Measurements from ENCODE around the gene FBL.
A peak's percentile ranks its signal among the peaks of the same experiment; 100 is the strongest.

The FBL gene

GRCh38 chr19:39818626-39819097 is 27.5 kb downstream of the FBL start:
- Histone ChIP-seq H3K79me1 (ENCODE audit: low read length) (no peaks in the 10 kb centered on the region), H4K12ac (ENCODE audit: low read depth, low read length) (no peak overlapping the region), H2AFZ (ENCODE audit: insufficient read depth, low read length, poor library complexity) (no peak overlapping the region), H3K27me3 (ENCODE audit: insufficient read depth, low read length) (no peaks in the 10 kb centered on the region), H3K14ac (ENCODE audit: low read length) (no peak overlapping the region), H3K79me2 (ENCODE audit: control insufficient read depth, insufficient read depth, low read length, poor library complexity) (no peaks in the 10 kb centered on the region), H3K4me3 (ENCODE audit: low read depth, low read length) (no peak overlapping the region), H3K23ac (ENCODE audit: low read length) (no peak overlapping the region), H2BK120ac (ENCODE audit: insufficient read depth, low read length, poor library complexity) (no peak overlapping the region), H3K27ac (ENCODE audit: low read depth, low read length) (no peak overlapping the region), H3K4me1 (ENCODE audit: control insufficient read depth in 1 of 2, insufficient read depth in 2 of 2, low read length in 2 of 2) (peaks cover 1 to 2% of the 10 kb centered on the region in 2 experiments), H3K9me3 (ENCODE audit: insufficient read depth, low read depth, low read length) (no peaks in the 10 kb centered on the region), H3K36me3 (ENCODE audit: control insufficient read depth in 1 of 2, insufficient read depth in 2 of 2, low read length in 2 of 2) (peaks cover 0 to 3% of the 10 kb centered on the region in 2 experiments), H4K91ac (ENCODE audit: low read depth, low read length) (no peak overlapping the region), H3K9ac (ENCODE audit: low read length) (no peak overlapping the region), H2BK12ac (ENCODE audit: low read length) (no peak overlapping the region), H2AK5ac (ENCODE audit: low read length) (no peak overlapping the region), H4K8ac (ENCODE audit: low read depth, low read length) (no peak overlapping the region), H3K4me2 (ENCODE audit: low read length) (no peak overlapping the region), H3K4ac (ENCODE audit: low read depth, low read length) (no peak overlapping the region), H2BK5ac (ENCODE audit: low read depth, low read length, poor library complexity) (no peak overlapping the region), H3K18ac (ENCODE audit: low read length) (no peak overlapping the region)
- DNase-seq = no peak
- WGBS (ENCODE audit: extremely low coverage, insufficient coverage, insufficient read length) = no CpG with 5 or more reads among the region's 4 CpGs

GRCh38 chr19:39817888-39818561 is 28.2 kb downstream of the FBL start:
- Histone ChIP-seq H2BK120ac (ENCODE audit: insufficient read depth, low read length, poor library complexity) (no peak overlapping the region), H3K79me2 (ENCODE audit: control insufficient read depth, insufficient read depth, low read length, poor library complexity) (no peaks in the 10 kb centered on the region), H3K4me2 (ENCODE audit: low read length) (no peak overlapping the region), H3K79me1 (ENCODE audit: low read length) (no peaks in the 10 kb centered on the region), H2AK5ac (ENCODE audit: low read length) (no peak overlapping the region), H3K23ac (ENCODE audit: low read length) (no peak overlapping the region), H3K9ac (ENCODE audit: low read length) (no peak overlapping the region), H4K8ac (ENCODE audit: low read depth, low read length) (no peak overlapping the region), H3K36me3 (ENCODE audit: control insufficient read depth in 1 of 2, insufficient read depth in 2 of 2, low read length in 2 of 2) (peaks cover 0 to 3% of the 10 kb centered on the region in 2 experiments), H3K27ac (ENCODE audit: low read depth, low read length) (no peak overlapping the region), H3K4ac (ENCODE audit: low read depth, low read length) (no peak overlapping the region), H3K14ac (ENCODE audit: low read length) (no peak overlapping the region), H4K12ac (ENCODE audit: low read depth, low read length) (no peak overlapping the region), H3K4me1 (ENCODE audit: control insufficient read depth in 1 of 2, insufficient read depth in 2 of 2, low read length in 2 of 2) (no peaks in the 10 kb centered on the region), H3K27me3 (ENCODE audit: insufficient read depth, low read length) (no peaks in the 10 kb centered on the region), H3K18ac (ENCODE audit: low read length) (no peak overlapping the region), H2BK5ac (ENCODE audit: low read depth, low read length, poor library complexity) (no peak overlapping the region), H3K4me3 (ENCODE audit: low read depth, low read length) (no peak overlapping the region), H2AFZ (ENCODE audit: insufficient read depth, low read length, poor library complexity) (no peak overlapping the region), H2BK12ac (ENCODE audit: low read length) (no peak overlapping the region), H3K9me3 (ENCODE audit: insufficient read depth, low read depth, low read length) (no peaks in the 10 kb centered on the region), H4K91ac (ENCODE audit: low read depth, low read length) (no peak overlapping the region)
- DNase-seq = no peak
- no CpG with 5 or more reads among the region's 12 CpGs for WGBS (ENCODE audit: extremely low coverage, insufficient coverage, insufficient read length)

GRCh38 chr19:39816287-39817048 is 29.7 kb downstream of the FBL start:
- Histone ChIP-seq H3K9ac (ENCODE audit: low read length) (no peak overlapping the region), H3K79me2 (ENCODE audit: control insufficient read depth, insufficient read depth, low read length, poor library complexity) (no peaks in the 10 kb centered on the region), H3K27ac (ENCODE audit: low read depth, low read length) (no peak overlapping the region), H3K23ac (ENCODE audit: low read length) (no peak overlapping the region), H3K27me3 (ENCODE audit: insufficient read depth, low read length) (no peaks in the 10 kb centered on the region), H3K4ac (ENCODE audit: low read depth, low read length) (no peak overlapping the region), H3K9me3 (ENCODE audit: insufficient read depth, low read depth, low read length) (no peaks in the 10 kb centered on the region), H3K4me3 (ENCODE audit: low read depth, low read length) (no peak overlapping the region), H2BK120ac (ENCODE audit: insufficient read depth, low read length, poor library complexity) (no peak overlapping the region), H4K12ac (ENCODE audit: low read depth, low read length) (no peak overlapping the region), H3K14ac (ENCODE audit: low read length) (no peak overlapping the region), H2AK5ac (ENCODE audit: low read length) (no peak overlapping the region), H3K18ac (ENCODE audit: low read length) (no peak overlapping the region), H2AFZ (ENCODE audit: insufficient read depth, low read length, poor library complexity) (no peak overlapping the region), H4K91ac (ENCODE audit: low read depth, low read length) (no peak overlapping the region), H4K8ac (ENCODE audit: low read depth, low read length) (no peak overlapping the region), H2BK5ac (ENCODE audit: low read depth, low read length, poor library complexity) (no peak overlapping the region), H3K36me3 (ENCODE audit: control insufficient read depth in 1 of 2, insufficient read depth in 2 of 2, low read length in 2 of 2) (peaks cover 0 to 3% of the 10 kb centered on the region in 2 experiments), H3K79me1 (ENCODE audit: low read length) (no peaks in the 10 kb centered on the region), H3K4me2 (ENCODE audit: low read length) (no peak overlapping the region), H3K4me1 (ENCODE audit: control insufficient read depth in 1 of 2, insufficient read depth in 2 of 2, low read length in 2 of 2) (no peaks in the 10 kb centered on the region), H2BK12ac (ENCODE audit: low read length) (no peak overlapping the region)
- WGBS (ENCODE audit: extremely low coverage, insufficient coverage, insufficient read length) = no CpG with 5 or more reads among the region's 5 CpGs
- no peak for DNase-seq

GRCh38 chr19:39814595-39814994 is 31.6 kb downstream of the FBL start:
- H3K14ac ChIP-seq (ENCODE audit: low read length) = no peak overlapping the region
- no peak overlapping the region for H2BK5ac ChIP-seq (ENCODE audit: low read depth, low read length, poor library complexity)
- no peaks in the 10 kb centered on the region for H3K4me1 ChIP-seq (ENCODE audit: control insufficient read depth in 1 of 2, insufficient read depth in 2 of 2, low read length in 2 of 2)
- H2BK120ac ChIP-seq (ENCODE audit: insufficient read depth, low read length, poor library complexity) = no peak overlapping the region
- no peak overlapping the region for H3K4me2 ChIP-seq (ENCODE audit: low read length)
- H3K36me3 ChIP-seq (ENCODE audit: control insufficient read depth in 1 of 2, insufficient read depth in 2 of 2, low read length in 2 of 2) = peaks cover 0 to 3% of the 10 kb centered on the region in 2 experiments
- H3K9ac ChIP-seq (ENCODE audit: low read length) = no peak overlapping the region
- no CpG with 5 or more reads among the region's 3 CpGs for WGBS (ENCODE audit: extremely low coverage, insufficient coverage, insufficient read length)
- no peak overlapping the region for H3K23ac ChIP-seq (ENCODE audit: low read length)
- H3K79me1 ChIP-seq (ENCODE audit: low read length) = no peaks in the 10 kb centered on the region
- no peaks in the 10 kb centered on the region for H3K79me2 ChIP-seq (ENCODE audit: control insufficient read depth, insufficient read depth, low read length, poor library complexity)
- H3K9me3 ChIP-seq (ENCODE audit: insufficient read depth, low read depth, low read length) = peaks cover 2% of the 10 kb centered on the region
- no peak overlapping the region for H4K12ac ChIP-seq (ENCODE audit: low read depth, low read length)
- no peaks in the 10 kb centered on the region for H3K27me3 ChIP-seq (ENCODE audit: insufficient read depth, low read length)
- H3K27ac ChIP-seq (ENCODE audit: low read depth, low read length) = no peak overlapping the region
- no peak overlapping the region for H2AFZ ChIP-seq (ENCODE audit: insufficient read depth, low read length, poor library complexity)
- H3K18ac ChIP-seq (ENCODE audit: low read length) = no peak overlapping the region
- H3K4me3 ChIP-seq (ENCODE audit: low read depth, low read length) = no peak overlapping the region
- no peak overlapping the region for H3K4ac ChIP-seq (ENCODE audit: low read depth, low read length)
- no peak overlapping the region for H2AK5ac ChIP-seq (ENCODE audit: low read length)
- H4K91ac ChIP-seq (ENCODE audit: low read depth, low read length) = no peak overlapping the region
- no peak overlapping the region for H2BK12ac ChIP-seq (ENCODE audit: low read length)
- DNase-seq = peak in 1 of 2 donors; percentile 66
- H4K8ac ChIP-seq (ENCODE audit: low read depth, low read length) = no peak overlapping the region
